HG03571 (cell line): ENCODE measurements around the gene MAST4.

Experiments
- ATAC-seq: cut with Tn5 transposase; IDR thresholded peaks from one replicate; pipeline ENCODE4 v1.9.1; 2021; ENCODE audit not compliant: unreplicated experiment

Gene MAST4

GRCh38 chr5:67195406-67196275 lies 599.4 kb downstream of the MAST4 start:
- no peak for ATAC-seq

GRCh38 chr5:67196537-67197059 lies 600.4 kb downstream of the MAST4 start, which contains the start of gene CD180:
Gene CD180 (minus strand): TSS chr5:67196799. CDS start chr5:67196641, 158 bp downstream.
- no peak for ATAC-seq

DNA sequence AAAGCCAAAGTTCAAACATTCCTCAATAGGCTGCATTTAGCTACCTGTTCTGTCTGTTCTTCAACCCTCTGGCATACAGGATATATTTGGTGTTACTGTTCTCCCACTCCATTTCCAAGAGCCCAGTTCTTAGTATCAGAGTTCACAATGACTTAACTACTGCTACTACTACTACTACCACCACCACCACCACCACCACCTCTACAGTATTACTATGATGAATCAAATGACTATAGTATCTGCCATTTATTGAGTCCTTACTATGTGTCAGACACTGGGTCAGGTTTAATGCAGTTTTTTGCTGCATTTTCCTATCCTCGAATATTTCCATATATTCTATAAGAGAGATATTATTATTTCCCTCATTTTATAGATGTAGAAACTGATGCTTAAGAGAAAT lies 601.3 kb downstream of the MAST4 start:
- ATAC-seq: no peak

GRCh38 chr5:67198917-67199316 lies 602.7 kb downstream of the MAST4 start:
- ATAC-seq: no peak

DNA sequence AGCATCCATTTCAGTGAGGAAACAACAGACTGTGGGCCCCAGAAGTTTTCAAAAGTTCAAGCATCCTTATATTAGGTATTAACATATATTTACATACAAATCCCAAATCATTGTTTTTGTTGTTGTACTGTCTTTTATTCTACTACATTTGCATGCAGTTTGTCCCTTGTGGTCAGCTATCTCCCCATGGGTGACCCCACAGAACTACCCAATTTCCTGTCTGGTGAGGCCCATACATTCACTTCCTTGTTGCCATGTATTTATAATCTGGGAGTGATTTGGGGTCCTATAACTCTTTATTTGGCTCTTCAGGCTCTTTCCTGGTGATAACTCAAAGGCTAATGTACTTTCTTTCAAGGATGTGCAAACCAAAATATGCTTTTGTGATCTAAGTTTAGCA lies 603.7 kb downstream of the MAST4 start:
- no peak for ATAC-seq

GRCh38 chr5:67200809-67201562 lies 604.8 kb downstream of the MAST4 start:
- ATAC-seq: no peak

GRCh38 chr5:67201897-67202549 lies 605.8 kb downstream of the MAST4 start:
- no peak for ATAC-seq

DNA sequence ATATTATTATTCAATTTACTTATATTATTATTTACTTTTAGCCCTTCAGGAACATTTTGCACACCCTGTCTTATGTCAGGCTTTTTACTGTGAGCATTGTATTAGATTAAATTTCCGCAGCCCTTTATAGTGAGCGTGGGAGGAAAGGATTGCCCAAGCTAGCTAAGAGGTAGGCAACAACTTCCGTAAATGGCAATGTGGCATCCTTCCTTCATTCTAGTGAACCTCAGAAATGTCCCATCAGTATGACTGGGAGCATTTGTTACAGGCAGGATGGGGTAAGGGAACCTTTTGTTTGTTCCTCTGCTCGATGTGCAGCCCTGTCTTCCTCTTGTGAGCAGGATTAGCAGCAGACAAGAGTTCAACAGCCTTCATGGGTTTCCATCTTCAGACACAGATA lies 606.6 kb downstream of the MAST4 start:
- ATAC-seq: no peak

DNA sequence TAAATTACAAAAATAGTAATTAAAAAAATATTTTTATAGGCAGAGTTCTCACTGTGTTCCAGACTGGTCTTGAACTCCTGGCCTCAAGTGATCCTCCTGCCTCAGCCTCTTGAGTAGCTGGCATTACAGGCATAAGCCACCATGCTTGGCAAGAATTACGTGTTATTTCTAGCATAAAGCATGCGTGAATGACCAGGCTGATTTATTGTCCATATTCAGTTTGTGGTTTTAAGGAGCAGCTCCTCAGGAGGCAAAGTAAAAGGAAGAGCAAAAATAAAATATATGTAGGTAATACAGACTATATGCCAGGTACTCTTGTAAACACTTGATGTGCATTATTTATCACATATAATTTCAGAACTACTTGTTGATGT lies 607.5 kb downstream of the MAST4 start:
- ATAC-seq: no peak

- ATAC-seq: no peak
Measured at GRCh38 chr5:67204821-67205220, 608.6 kb downstream of the MAST4 start.

DNA sequence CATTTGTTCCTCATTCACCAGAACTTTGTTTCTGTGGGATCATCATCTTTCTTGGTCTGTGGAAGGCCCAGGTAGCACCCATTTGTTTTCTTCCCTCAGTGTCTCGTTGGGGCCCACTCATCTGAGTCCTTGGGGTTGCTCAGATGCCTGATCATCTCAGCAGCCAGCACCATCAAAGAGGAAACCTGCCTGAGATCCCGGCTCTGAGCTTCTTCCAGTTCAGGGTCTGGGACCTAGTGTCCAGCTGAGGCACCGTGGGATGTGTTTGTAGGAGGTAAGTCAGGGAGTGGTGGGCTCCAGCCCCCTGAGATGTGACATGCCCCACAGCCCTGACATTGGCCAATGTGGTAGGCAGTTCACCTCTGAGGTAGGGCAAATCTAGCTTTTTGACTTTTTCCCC lies 609.8 kb downstream of the MAST4 start:
- ATAC-seq: no peak

DNA sequence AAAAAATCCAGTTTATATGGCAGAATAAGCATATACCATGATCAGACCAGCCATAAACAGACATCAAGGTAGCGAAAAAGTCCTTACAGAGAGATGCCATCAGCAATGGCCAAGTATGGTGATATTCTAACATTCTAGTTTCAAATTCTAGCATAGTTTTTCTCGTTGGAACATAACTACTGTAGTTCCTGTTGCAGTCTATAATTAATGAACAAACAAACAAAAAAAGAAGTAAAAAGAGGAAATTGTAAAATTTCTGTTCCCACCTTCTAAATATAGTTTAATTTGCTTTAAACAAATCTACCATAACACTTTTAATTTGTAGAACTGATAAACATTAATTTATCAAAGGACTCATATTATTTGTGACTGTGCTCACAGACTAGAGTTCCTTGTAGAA lies 610.3 kb downstream of the MAST4 start:
- ATAC-seq: peak; percentile 47

DNA sequence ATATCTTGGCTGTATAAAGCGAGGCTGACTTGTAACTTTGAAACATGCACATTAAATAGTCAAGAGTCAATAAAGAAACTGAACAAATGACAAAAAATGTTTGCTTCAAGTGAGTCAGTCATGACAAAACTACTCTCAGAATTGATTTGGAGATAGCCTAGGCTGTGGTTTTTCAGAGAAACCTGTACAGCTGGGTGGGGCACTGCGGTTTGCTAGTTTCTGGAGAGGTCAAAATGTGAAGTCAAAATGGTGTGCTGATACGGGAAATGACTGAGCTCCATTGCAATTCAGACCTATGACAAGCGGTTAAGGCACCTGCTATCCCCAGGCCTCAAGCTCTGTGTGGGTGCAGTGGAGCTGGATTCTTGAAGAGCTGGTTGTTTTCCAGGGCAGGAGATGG lies 610.7 kb downstream of the MAST4 start:
- ATAC-seq: peak; percentile 69

DNA sequence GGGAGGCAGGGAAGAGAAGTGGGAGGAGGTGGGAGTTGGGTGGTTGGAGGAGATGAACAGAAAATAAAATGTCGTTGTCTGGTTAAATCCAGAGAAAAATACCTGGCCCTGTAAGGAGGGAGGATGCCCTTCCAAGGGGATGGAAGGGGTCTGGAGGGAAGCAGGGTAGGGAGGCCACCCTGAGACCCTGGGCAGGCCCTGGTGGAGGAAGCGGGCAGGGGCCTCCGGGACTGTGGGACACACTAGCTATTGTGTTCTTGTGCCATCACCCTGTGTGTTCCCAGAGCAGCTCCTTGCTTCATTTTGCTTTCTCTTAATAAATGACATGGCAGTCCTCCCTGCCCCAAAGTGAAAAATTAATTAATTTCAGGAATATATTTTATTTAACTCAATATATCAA lies 612.2 kb downstream of the MAST4 start:
- no peak for ATAC-seq

GRCh38 chr5:67209141-67209771 lies 613.1 kb downstream of the MAST4 start:
- peak; percentile 27 for ATAC-seq

- no peak for ATAC-seq
Measured at GRCh38 chr5:67211926-67212325, 615.7 kb downstream of the MAST4 start.

GRCh38 chr5:67214036-67214435 lies 617.8 kb downstream of the MAST4 start:
- ATAC-seq: no peak

- ATAC-seq: no peak
Measured at GRCh38 chr5:67214707-67215447, 618.7 kb downstream of the MAST4 start.

DNA sequence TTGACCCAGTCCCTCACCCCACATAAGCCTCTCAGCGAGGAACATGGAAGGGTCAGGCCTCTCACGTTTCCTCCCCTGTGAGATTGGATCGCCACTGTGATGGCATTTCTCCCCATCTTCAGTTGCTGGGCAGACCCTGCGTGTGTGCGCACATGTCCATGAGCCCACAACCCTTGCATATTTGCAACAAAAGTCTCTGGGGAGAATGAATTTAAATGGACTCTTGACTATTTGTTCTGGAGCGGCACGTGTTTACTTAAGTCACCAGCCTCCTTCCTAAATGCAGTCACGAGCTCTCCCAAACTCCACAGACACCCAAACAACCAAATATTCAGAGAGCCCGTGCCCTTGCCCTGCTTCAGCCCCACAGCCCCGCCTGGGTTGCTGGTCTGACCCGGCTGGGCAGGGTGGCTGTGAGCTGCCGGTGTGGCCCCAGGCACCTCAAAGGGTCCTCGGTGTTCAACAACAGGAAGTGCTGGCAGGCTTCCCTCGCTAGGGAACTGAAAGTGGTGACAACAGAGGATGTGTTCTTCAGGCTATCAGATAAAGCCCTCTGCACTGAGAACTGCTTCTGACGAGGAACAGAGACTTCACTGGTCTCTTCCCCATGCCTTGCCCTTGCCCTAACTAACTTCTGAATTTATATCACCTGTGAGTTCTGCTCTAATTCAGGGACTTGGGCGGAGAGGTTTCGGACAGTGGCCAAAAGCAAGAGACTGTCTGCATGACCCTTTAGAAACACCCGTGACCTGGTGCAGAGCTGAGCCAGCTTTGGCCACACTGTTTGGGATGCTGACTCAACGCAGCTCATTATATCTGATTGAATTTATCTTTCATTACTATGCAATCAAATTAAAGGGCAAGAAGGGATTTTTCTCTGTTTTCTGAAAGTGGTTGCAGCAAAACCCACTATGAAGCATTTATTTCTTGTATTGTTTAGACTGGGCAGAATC lies 619.6 kb downstream of the MAST4 start:
- peak; percentile 99 for ATAC-seq
